Activated CD4-positive, alpha-beta T cell treated with anti-CD3 and anti-CD28 coated beads for 1 hour (primary cell): ENCODE measurements around the gene OLA1.

Experiments
- DNase-seq: peaks from one replicate; pipeline ENCODE4 v3.0.0-alpha.2; 2020

The OLA1 gene

GRCh38 chr2:174027956-174028355 is 220.4 kb downstream of the OLA1 start:
- DNase-seq, result no peak

GRCh38 chr2:174026122-174026845 is 222.0 kb downstream of the OLA1 start:
- DNase-seq, result no peak

GRCh38 chr2:174025271-174026121 is 222.8 kb downstream of the OLA1 start:
- no peak for DNase-seq

- DNase-seq, result no peak
Measured at GRCh38 chr2:174024524-174025270, 223.6 kb downstream of the OLA1 start.

GRCh38 chr2:174023591-174024523 is 224.5 kb downstream of the OLA1 start:
- no peak for DNase-seq
